ENCODE measurements around the gene SATB2. TPM values are rescaled to one million over a fixed set of nuclear protein-coding genes. Genes with fewer than 3 reads are reported as not detected.

Gene SATB2
- total and polyA plus RNA-seq, 2 donors (not counting 1 experiment from before 2014, with no cell fraction given), result 3.8 to 28.1 TPM

- no peak for TF ChIP-seq EZH2 (IDR thresholded peaks at IDR 0.05; ENCODE audit: low read length, missing control alignments)
- TF ChIP-seq CTCF (conservative IDR thresholded peaks at IDR 0.05 in 1 of 2, IDR thresholded peaks at IDR 0.05 in 1 of 2; ENCODE audit: low read depth in 1 of 2, low read length in 2 of 2), result no peak
- no peak overlapping the region for H3K9ac ChIP-seq (ENCODE audit: insufficient read depth, low read length)
- no peak overlapping the region for H2AFZ ChIP-seq (ENCODE audit: low read length)
- H3K4me3 ChIP-seq (replicated peaks in 1 of 4; ENCODE audit: control extremely low read depth in 1 of 4, insufficient read depth in 1 of 4, low read depth in 3 of 4, low read length in 4 of 4), result no peak overlapping the region
- DNase-seq (ENCODE audit: low read depth in 2 of 2), result no peak
- no peaks in the 10 kb centered on the region for H3K27me3 ChIP-seq (ENCODE audit: control insufficient read depth, insufficient read depth, low read length)
- H3K27ac ChIP-seq (ENCODE audit: insufficient read depth, low read length), result no peak overlapping the region
- no peak overlapping the region for H3K4me2 ChIP-seq (ENCODE audit: extremely low read depth, insufficient read depth, low read length)
- no peaks in the 10 kb centered on the region for H4K20me1 ChIP-seq (ENCODE audit: control insufficient read depth, extremely low read depth, insufficient read depth, low read length)
- no peaks in the 10 kb centered on the region for H3K79me2 ChIP-seq (ENCODE audit: control insufficient read depth, insufficient read depth, low read length)
- no peaks in the 10 kb centered on the region for H3K4me1 ChIP-seq (ENCODE audit: control insufficient read depth, extremely low read depth, insufficient read depth, low read length)
- no peaks in the 10 kb centered on the region for H3K36me3 ChIP-seq (ENCODE audit: control insufficient read depth, insufficient read depth, low read length)
- H3K9me3 ChIP-seq (ENCODE audit: control insufficient read depth, insufficient read depth, low read depth, low read length), result no peaks in the 10 kb centered on the region
These were observed 108.9 kb downstream of the SATB2 start for GRCh38 chr2:199348871-199349270.

GRCh38 chr2:199344012-199344411 lies 113.7 kb downstream of the SATB2 start:
- H2AFZ ChIP-seq (ENCODE audit: low read length), result no peak overlapping the region
- no peaks in the 10 kb centered on the region for H3K27me3 ChIP-seq (ENCODE audit: control insufficient read depth, insufficient read depth, low read length)
- peaks cover 5% of the 10 kb centered on the region for H3K4me1 ChIP-seq (ENCODE audit: control insufficient read depth, extremely low read depth, insufficient read depth, low read length)
- no peak overlapping the region for H3K9ac ChIP-seq (ENCODE audit: insufficient read depth, low read length)
- no peak overlapping the region for H3K27ac ChIP-seq (ENCODE audit: insufficient read depth, low read length)
- H3K79me2 ChIP-seq (ENCODE audit: control insufficient read depth, insufficient read depth, low read length), result no peaks in the 10 kb centered on the region
- H3K36me3 ChIP-seq (ENCODE audit: control insufficient read depth, insufficient read depth, low read length), result no peaks in the 10 kb centered on the region
- no peak for DNase-seq (ENCODE audit: low read depth in 2 of 2)
- H3K9me3 ChIP-seq (ENCODE audit: control insufficient read depth, insufficient read depth, low read depth, low read length), result no peaks in the 10 kb centered on the region
- no peak overlapping the region for H3K4me3 ChIP-seq (replicated peaks in 1 of 4; ENCODE audit: control extremely low read depth in 1 of 4, insufficient read depth in 1 of 4, low read depth in 3 of 4, low read length in 4 of 4)
- TF ChIP-seq CTCF (conservative IDR thresholded peaks at IDR 0.05 in 1 of 2, IDR thresholded peaks at IDR 0.05 in 1 of 2; ENCODE audit: low read depth in 1 of 2, low read length in 2 of 2) (no peak), EZH2 (IDR thresholded peaks at IDR 0.05; ENCODE audit: low read length, missing control alignments) (no peak)
- H4K20me1 ChIP-seq (ENCODE audit: control insufficient read depth, extremely low read depth, insufficient read depth, low read length), result no peaks in the 10 kb centered on the region
- no peak overlapping the region for H3K4me2 ChIP-seq (ENCODE audit: extremely low read depth, insufficient read depth, low read length)

- Histone ChIP-seq H3K9me3 (ENCODE audit: control insufficient read depth, insufficient read depth, low read depth, low read length) (no peaks in the 10 kb centered on the region), H3K27me3 (ENCODE audit: control insufficient read depth, insufficient read depth, low read length) (no peaks in the 10 kb centered on the region), H3K4me2 (ENCODE audit: extremely low read depth, insufficient read depth, low read length) (no peak overlapping the region), H3K4me3 (replicated peaks in 1 of 4; ENCODE audit: control extremely low read depth in 1 of 4, insufficient read depth in 1 of 4, low read depth in 3 of 4, low read length in 4 of 4) (no peak overlapping the region), H3K27ac (ENCODE audit: insufficient read depth, low read length) (no peak overlapping the region), H3K36me3 (ENCODE audit: control insufficient read depth, insufficient read depth, low read length) (no peaks in the 10 kb centered on the region), H3K4me1 (ENCODE audit: control insufficient read depth, extremely low read depth, insufficient read depth, low read length) (peaks cover 5% of the 10 kb centered on the region), H3K9ac (ENCODE audit: insufficient read depth, low read length) (no peak overlapping the region), H3K79me2 (ENCODE audit: control insufficient read depth, insufficient read depth, low read length) (no peaks in the 10 kb centered on the region), H2AFZ (ENCODE audit: low read length) (no peak overlapping the region), H4K20me1 (ENCODE audit: control insufficient read depth, extremely low read depth, insufficient read depth, low read length) (no peaks in the 10 kb centered on the region)
- TF ChIP-seq CTCF (conservative IDR thresholded peaks at IDR 0.05 in 1 of 2, IDR thresholded peaks at IDR 0.05 in 1 of 2; ENCODE audit: low read depth in 1 of 2, low read length in 2 of 2) (no peak), EZH2 (IDR thresholded peaks at IDR 0.05; ENCODE audit: low read length, missing control alignments) (no peak)
- DNase-seq (ENCODE audit: low read depth in 2 of 2), result no peak
These were observed 115.4 kb downstream of the SATB2 start for GRCh38 chr2:199342334-199342733.

Data from fibroblast of lung (primary cell).